ENCODE measurements around the gene TBC1D16. TPM values are rescaled to one million over a fixed set of nuclear protein-coding genes. Genes with fewer than 3 reads are reported as not detected.
A peak's percentile ranks its signal among the peaks of the same experiment; 100 is the strongest.

Gene TBC1D16, protein sequence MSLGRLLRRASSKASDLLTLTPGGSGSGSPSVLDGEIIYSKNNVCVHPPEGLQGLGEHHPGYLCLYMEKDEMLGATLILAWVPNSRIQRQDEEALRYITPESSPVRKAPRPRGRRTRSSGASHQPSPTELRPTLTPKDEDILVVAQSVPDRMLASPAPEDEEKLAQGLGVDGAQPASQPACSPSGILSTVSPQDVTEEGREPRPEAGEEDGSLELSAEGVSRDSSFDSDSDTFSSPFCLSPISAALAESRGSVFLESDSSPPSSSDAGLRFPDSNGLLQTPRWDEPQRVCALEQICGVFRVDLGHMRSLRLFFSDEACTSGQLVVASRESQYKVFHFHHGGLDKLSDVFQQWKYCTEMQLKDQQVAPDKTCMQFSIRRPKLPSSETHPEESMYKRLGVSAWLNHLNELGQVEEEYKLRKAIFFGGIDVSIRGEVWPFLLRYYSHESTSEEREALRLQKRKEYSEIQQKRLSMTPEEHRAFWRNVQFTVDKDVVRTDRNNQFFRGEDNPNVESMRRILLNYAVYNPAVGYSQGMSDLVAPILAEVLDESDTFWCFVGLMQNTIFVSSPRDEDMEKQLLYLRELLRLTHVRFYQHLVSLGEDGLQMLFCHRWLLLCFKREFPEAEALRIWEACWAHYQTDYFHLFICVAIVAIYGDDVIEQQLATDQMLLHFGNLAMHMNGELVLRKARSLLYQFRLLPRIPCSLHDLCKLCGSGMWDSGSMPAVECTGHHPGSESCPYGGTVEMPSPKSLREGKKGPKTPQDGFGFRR
- 21.2 and 34.8 TPM in 2 replicates for total RNA-seq (ENCODE audit: low replicate concordance)

DNA sequence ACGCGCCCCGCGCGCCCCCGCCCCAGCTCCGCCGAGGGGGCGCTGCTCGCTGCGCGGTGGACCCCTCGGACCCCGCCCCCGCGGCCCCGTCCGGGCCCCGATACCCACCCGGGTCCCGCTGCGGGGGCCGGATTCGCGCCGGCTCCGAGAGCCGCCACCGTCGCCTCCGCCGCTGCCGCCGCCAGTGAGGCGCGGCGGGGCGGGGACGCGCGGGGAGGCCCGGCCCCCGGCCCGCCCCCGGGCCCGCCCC, at the start of gene TBC1D16:
Gene TBC1D16, minus strand, starts transcription at position 186 of the 250 bp plus-strand sequence. CDS start 22,325 bp downstream, outside the sequence.
- Mint-ChIP-seq H3K4me3 (peak within 1 kb of the TSS; percentile 95), H3K9me3 (no peaks in the 10 kb centered on the region), H3K4me1 (peaks cover 44% of the 10 kb centered on the region), H3K36me3 (peaks cover 10% of the 10 kb centered on the region), H3K27ac (peak within 1 kb of the TSS; percentile 98), H3K27me3 (ENCODE audit: insufficient read depth, low read depth) (peaks cover 6% of the 10 kb centered on the region)
- Histone ChIP-seq H3K27me3 (peaks cover 11% of the 10 kb centered on the region), H3K4me1 (peaks cover 15% of the 10 kb centered on the region), H2AFZ (replicated peaks) (peak within 1 kb of the TSS; percentile 80), H3K36me3 (peaks cover under 1% of the 10 kb centered on the region), H3K4me2 (peak within 1 kb of the TSS; percentile 88), H3K4me3 (peak within 1 kb of the TSS; percentile 72), H3F3A (ENCODE audit: low read depth) (peaks cover 23% of the 10 kb centered on the region), H4K20me1 (ENCODE audit: low read depth) (peaks cover 44% of the 10 kb centered on the region), H3K9ac (peak within 1 kb of the TSS; percentile 60), H3K9me3 (ENCODE audit: low read depth) (no peaks in the 10 kb centered on the region), H3K27ac (peak within 1 kb of the TSS; percentile 57), H3K79me2 (ENCODE audit: low read depth) (peaks cover 47% of the 10 kb centered on the region)
- DNase-seq (ENCODE audit: low spot score) = no peak
- TF ChIP-seq EZH2phosphoT487 (IDR thresholded peaks at IDR 0.05) = no peak
- TF ChIP-seq, protein P1, sequence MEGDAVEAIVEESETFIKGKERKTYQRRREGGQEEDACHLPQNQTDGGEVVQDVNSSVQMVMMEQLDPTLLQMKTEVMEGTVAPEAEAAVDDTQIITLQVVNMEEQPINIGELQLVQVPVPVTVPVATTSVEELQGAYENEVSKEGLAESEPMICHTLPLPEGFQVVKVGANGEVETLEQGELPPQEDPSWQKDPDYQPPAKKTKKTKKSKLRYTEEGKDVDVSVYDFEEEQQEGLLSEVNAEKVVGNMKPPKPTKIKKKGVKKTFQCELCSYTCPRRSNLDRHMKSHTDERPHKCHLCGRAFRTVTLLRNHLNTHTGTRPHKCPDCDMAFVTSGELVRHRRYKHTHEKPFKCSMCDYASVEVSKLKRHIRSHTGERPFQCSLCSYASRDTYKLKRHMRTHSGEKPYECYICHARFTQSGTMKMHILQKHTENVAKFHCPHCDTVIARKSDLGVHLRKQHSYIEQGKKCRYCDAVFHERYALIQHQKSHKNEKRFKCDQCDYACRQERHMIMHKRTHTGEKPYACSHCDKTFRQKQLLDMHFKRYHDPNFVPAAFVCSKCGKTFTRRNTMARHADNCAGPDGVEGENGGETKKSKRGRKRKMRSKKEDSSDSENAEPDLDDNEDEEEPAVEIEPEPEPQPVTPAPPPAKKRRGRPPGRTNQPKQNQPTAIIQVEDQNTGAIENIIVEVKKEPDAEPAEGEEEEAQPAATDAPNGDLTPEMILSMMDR (IDR thresholded peaks at IDR 0.05) = no peak
- no peak for TF ChIP-seq EZH2 (IDR thresholded peaks at IDR 0.05)

DNA sequence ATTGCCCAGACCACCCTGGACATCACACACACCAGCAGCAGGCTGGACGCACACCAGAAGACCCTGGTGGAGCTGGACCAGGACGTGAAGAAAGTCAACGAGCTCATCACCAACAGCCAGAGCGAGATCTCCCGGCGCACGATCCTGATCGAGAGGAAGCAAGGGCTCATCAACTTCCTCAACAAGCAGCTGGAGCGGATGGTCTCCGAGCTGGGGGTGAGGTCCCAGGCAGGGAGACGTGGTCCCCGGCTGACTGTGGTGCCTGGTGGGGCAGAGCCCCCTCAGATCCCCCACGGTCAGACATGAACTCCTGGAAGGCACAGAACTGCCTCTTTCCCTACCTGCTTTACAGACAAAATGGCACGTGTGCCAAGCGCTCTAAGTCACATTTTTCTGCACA, 49.1 kb upstream of the TBC1D16 start:
- H3K9me3 ChIP-seq (ENCODE audit: low read depth) = no peaks in the 10 kb centered on the region
- H3K9me3 Mint-ChIP-seq = no peaks in the 10 kb centered on the region
- no peaks in the 10 kb centered on the region for H3K4me1 ChIP-seq
- H3K4me2 ChIP-seq = no peak overlapping the region
- no peaks in the 10 kb centered on the region for H3K27me3 ChIP-seq
- H3K36me3 Mint-ChIP-seq = peaks cover 3% of the 10 kb centered on the region
- no peak for TF ChIP-seq EZH2phosphoT487 (IDR thresholded peaks at IDR 0.05)
- TF ChIP-seq, protein P1 (IDR thresholded peaks at IDR 0.05) = no peak
- no peak for TF ChIP-seq EZH2 (IDR thresholded peaks at IDR 0.05)
- no peak overlapping the region for H2AFZ ChIP-seq (replicated peaks)
- peaks cover 2% of the 10 kb centered on the region for H3K27me3 Mint-ChIP-seq (ENCODE audit: insufficient read depth, low read depth)
- no peak overlapping the region for H3K9ac ChIP-seq
- no peak for DNase-seq (ENCODE audit: low spot score)
- peaks cover 8% of the 10 kb centered on the region for H3K4me1 Mint-ChIP-seq
- no peaks in the 10 kb centered on the region for H3K36me3 ChIP-seq
- H3K79me2 ChIP-seq (ENCODE audit: low read depth) = no peaks in the 10 kb centered on the region
- H3K4me3 ChIP-seq = no peak overlapping the region
- no peak overlapping the region for H3K4me3 Mint-ChIP-seq
- no peak overlapping the region for H3K27ac ChIP-seq
- no peaks in the 10 kb centered on the region for H4K20me1 ChIP-seq (ENCODE audit: low read depth)
- no peak overlapping the region for H3K27ac Mint-ChIP-seq
- no peaks in the 10 kb centered on the region for H3F3A ChIP-seq (ENCODE audit: low read depth)

DNA sequence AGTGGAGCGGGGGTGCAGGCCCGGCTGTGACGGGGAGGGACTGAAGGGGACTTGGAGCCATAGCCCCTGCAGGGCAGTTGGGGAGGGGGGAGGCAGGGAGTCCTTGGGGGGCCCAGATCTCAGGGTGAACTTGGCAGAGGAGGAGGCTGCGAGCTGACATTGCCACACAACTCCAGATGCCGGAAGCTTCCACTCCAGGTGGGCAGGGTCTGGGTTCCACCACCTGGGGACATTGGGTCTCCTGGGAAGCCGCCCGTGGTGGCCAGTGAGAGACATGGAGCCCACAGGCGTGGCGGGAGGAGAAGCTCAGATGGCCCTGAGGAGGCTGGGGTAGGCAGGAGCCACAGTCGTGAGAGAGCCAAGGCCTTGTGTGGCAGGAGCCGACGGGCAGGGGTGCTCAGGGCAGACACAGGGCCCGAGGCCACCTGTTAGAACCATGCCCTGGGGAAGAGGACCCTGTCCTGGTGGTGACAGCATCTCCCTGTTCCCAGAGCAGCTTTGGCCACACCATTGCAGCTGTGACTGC, 47.5 kb upstream of the TBC1D16 start:
- Histone ChIP-seq H3K9ac (no peak overlapping the region), H3K4me2 (no peak overlapping the region), H3K27ac (no peak overlapping the region), H2AFZ (replicated peaks) (peak overlapping the region; percentile 44), H3F3A (ENCODE audit: low read depth) (no peaks in the 10 kb centered on the region), H4K20me1 (ENCODE audit: low read depth) (no peaks in the 10 kb centered on the region), H3K9me3 (ENCODE audit: low read depth) (no peaks in the 10 kb centered on the region), H3K27me3 (no peaks in the 10 kb centered on the region), H3K36me3 (no peaks in the 10 kb centered on the region), H3K4me1 (no peaks in the 10 kb centered on the region), H3K4me3 (no peak overlapping the region), H3K79me2 (ENCODE audit: low read depth) (no peaks in the 10 kb centered on the region)
- H3K36me3 Mint-ChIP-seq = peaks cover 3% of the 10 kb centered on the region
- peaks cover 2% of the 10 kb centered on the region for H3K27me3 Mint-ChIP-seq (ENCODE audit: insufficient read depth, low read depth)
- H3K4me3 Mint-ChIP-seq = no peak overlapping the region
- H3K27ac Mint-ChIP-seq = no peak overlapping the region
- TF ChIP-seq, protein P1 (IDR thresholded peaks at IDR 0.05) = no peak
- TF ChIP-seq EZH2 (IDR thresholded peaks at IDR 0.05) (no peak), EZH2phosphoT487 (IDR thresholded peaks at IDR 0.05) (no peak)
- H3K4me1 Mint-ChIP-seq = peaks cover 8% of the 10 kb centered on the region
- H3K9me3 Mint-ChIP-seq = no peaks in the 10 kb centered on the region
- no peak for DNase-seq (ENCODE audit: low spot score)
